Measurements from ENCODE around the gene SHLD1. TPM values are rescaled to one million over a fixed set of nuclear protein-coding genes. Genes with fewer than 3 reads are reported as not detected.

SHLD1 gene
- total RNA-seq, 4 donors from 2014 or later = 4.0 to 11.7 (median 4.7) TPM

- H3K9me3 ChIP-seq = no peaks in the 10 kb centered on the region
- H3K4me3 ChIP-seq (replicated peaks in 1 of 3) = no peak overlapping the region
- no peaks in the 10 kb centered on the region for H3K4me1 ChIP-seq
- WGBS, 2 donors = 81 to 88% methylated on average over 2 of the region's 2 CpGs
- no peaks in the 10 kb centered on the region for H3K36me3 ChIP-seq
- no peak overlapping the region for H3K27ac ChIP-seq
- no peak for TF ChIP-seq CTCF (IDR thresholded peaks at IDR 0.05)
- TF ChIP-seq POLR2A (IDR thresholded peaks at IDR 0.05) = no peak
- no peak for DNase-seq
- H3K27me3 ChIP-seq = no peaks in the 10 kb centered on the region
- intact Hi-C loops (cut with DNase I) = no loop called here
These were observed 145.4 kb downstream of the SHLD1 start for GRCh38 chr20:5895626-5896025.

- no peaks in the 10 kb centered on the region for H3K27me3 ChIP-seq
- no peaks in the 10 kb centered on the region for H3K4me1 ChIP-seq
- WGBS, 2 donors = 51 to 73% methylated on average over 1 of the region's 1 CpG
- no peak overlapping the region for H3K4me3 ChIP-seq (replicated peaks in 1 of 3)
- no peak for DNase-seq
- no peak overlapping the region for H3K27ac ChIP-seq
- intact Hi-C loops (cut with DNase I) = no loop called here
- no peaks in the 10 kb centered on the region for H3K36me3 ChIP-seq
- H3K9me3 ChIP-seq = no peaks in the 10 kb centered on the region
- TF ChIP-seq POLR2A (IDR thresholded peaks at IDR 0.05) = no peak
- TF ChIP-seq CTCF (IDR thresholded peaks at IDR 0.05) = no peak
These were observed 149.2 kb downstream of the SHLD1 start for GRCh38 chr20:5899444-5899843.

GRCh38 chr20:5900908-5901307 lies 150.7 kb downstream of the SHLD1 start:
- no peak overlapping the region for H3K4me3 ChIP-seq (replicated peaks in 1 of 3)
- WGBS, 2 donors = 82 to 83% methylated on average over 1 of the region's 1 CpG

GRCh38 chr20:5908981-5909380 lies 158.8 kb downstream of the SHLD1 start:
- H3K36me3 ChIP-seq = no peaks in the 10 kb centered on the region
- 65 to 70% methylated on average over 2 of the region's 2 CpGs for WGBS, 2 donors
- H3K9me3 ChIP-seq = no peaks in the 10 kb centered on the region
- H3K4me3 ChIP-seq (replicated peaks in 1 of 3) = no peak overlapping the region
- no peak for DNase-seq
- H3K27ac ChIP-seq = no peak overlapping the region
- no peaks in the 10 kb centered on the region for H3K27me3 ChIP-seq
- intact Hi-C loops (cut with DNase I) = no loop called here
- no peak for TF ChIP-seq POLR2A (IDR thresholded peaks at IDR 0.05)
- TF ChIP-seq CTCF (IDR thresholded peaks at IDR 0.05) = no peak
- H3K4me1 ChIP-seq = peaks cover 0 to 5% of the 10 kb centered on the region in 2 donors

More at GRCh38 chr20:5900908-5901307, 150.7 kb downstream of the SHLD1 start:
- no peak for TF ChIP-seq POLR2A (IDR thresholded peaks at IDR 0.05)
- no peak for TF ChIP-seq CTCF (IDR thresholded peaks at IDR 0.05)
- DNase-seq = no peak
- intact Hi-C loops (cut with DNase I) = no loop called here
- Histone ChIP-seq H3K9me3 (no peaks in the 10 kb centered on the region), H3K4me1 (no peaks in the 10 kb centered on the region), H3K27me3 (no peaks in the 10 kb centered on the region), H3K27ac (no peak overlapping the region), H3K36me3 (no peaks in the 10 kb centered on the region)

GRCh38 chr20:5910186-5910585 lies 160.0 kb downstream of the SHLD1 start:
- DNase-seq = no peak
- Histone ChIP-seq H3K9me3 (no peaks in the 10 kb centered on the region), H3K27me3 (no peaks in the 10 kb centered on the region), H3K36me3 (no peaks in the 10 kb centered on the region), H3K27ac (no peak overlapping the region), H3K4me1 (peaks cover 0 to 5% of the 10 kb centered on the region in 2 donors), H3K4me3 (replicated peaks in 1 of 3) (no peak overlapping the region)
- intact Hi-C loops (cut with DNase I) = no loop called here
- WGBS, 2 donors = 70 to 71% methylated on average over 6 of the region's 6 CpGs
- TF ChIP-seq POLR2A (IDR thresholded peaks at IDR 0.05) = no peak
- TF ChIP-seq CTCF (IDR thresholded peaks at IDR 0.05) = no peak
